ENCODE measurements around the gene TP53TG5.

The TP53TG5 gene

GRCh38 chr20:45337367-45338120 is 40.6 kb downstream of the TP53TG5 start:
- Mint-ChIP-seq H3K9me3 (no peaks in the 10 kb centered on the region), H3K27ac (ENCODE audit: low read depth) (no peak overlapping the region), H3K4me1 (no peaks in the 10 kb centered on the region), H3K27me3 (no peaks in the 10 kb centered on the region), H3K4me3 (no peak overlapping the region), H3K36me3 (ENCODE audit: insufficient read depth) (no peaks in the 10 kb centered on the region)
- ATAC-seq (replicated peaks; ENCODE audit: extremely low read depth, poor library complexity, severe bottlenecking) = no peak
- no peak for DNase-seq (ENCODE audit: low spot score in 2 of 2)

- H3K27ac Mint-ChIP-seq (ENCODE audit: low read depth) = no peak overlapping the region
- no peak overlapping the region for H3K4me3 Mint-ChIP-seq
- no peaks in the 10 kb centered on the region for H3K4me1 Mint-ChIP-seq
- no peaks in the 10 kb centered on the region for H3K9me3 Mint-ChIP-seq
- H3K36me3 Mint-ChIP-seq (ENCODE audit: insufficient read depth) = no peaks in the 10 kb centered on the region
- no peak for DNase-seq (ENCODE audit: low spot score in 2 of 2)
- ATAC-seq (replicated peaks; ENCODE audit: extremely low read depth, poor library complexity, severe bottlenecking) = no peak
- H3K27me3 Mint-ChIP-seq = no peaks in the 10 kb centered on the region
Measured at GRCh38 chr20:45336530-45337366, 41.4 kb downstream of the TP53TG5 start.

GRCh38 chr20:45330476-45330875 is 47.6 kb downstream of the TP53TG5 start:
- Mint-ChIP-seq H3K36me3 (ENCODE audit: insufficient read depth) (no peaks in the 10 kb centered on the region), H3K9me3 (no peaks in the 10 kb centered on the region), H3K4me3 (no peak overlapping the region), H3K4me1 (no peaks in the 10 kb centered on the region), H3K27me3 (no peaks in the 10 kb centered on the region), H3K27ac (ENCODE audit: low read depth) (no peak overlapping the region)
- DNase-seq (ENCODE audit: low spot score in 2 of 2) (no peak), ATAC-seq (replicated peaks; ENCODE audit: extremely low read depth, poor library complexity, severe bottlenecking) (no peak)

- DNase-seq (ENCODE audit: low spot score in 2 of 2) = no peak
- Mint-ChIP-seq H3K27ac (ENCODE audit: low read depth) (no peak overlapping the region), H3K36me3 (ENCODE audit: insufficient read depth) (no peaks in the 10 kb centered on the region)
Measured at GRCh38 chr20:45329497-45330319, 48.4 kb downstream of the TP53TG5 start.

GRCh38 chr20:45328451-45328850 is 49.7 kb downstream of the TP53TG5 start:
- no peak for DNase-seq (ENCODE audit: low spot score in 2 of 2)
- Mint-ChIP-seq H3K4me3 (no peak overlapping the region), H3K4me1 (no peaks in the 10 kb centered on the region), H3K27ac (ENCODE audit: low read depth) (no peak overlapping the region), H3K36me3 (ENCODE audit: insufficient read depth) (no peaks in the 10 kb centered on the region), H3K27me3 (no peaks in the 10 kb centered on the region), H3K9me3 (no peaks in the 10 kb centered on the region)
- ATAC-seq (replicated peaks; ENCODE audit: extremely low read depth, poor library complexity, severe bottlenecking) = no peak

More at GRCh38 chr20:45329497-45330319, 48.4 kb downstream of the TP53TG5 start:
- ATAC-seq (replicated peaks; ENCODE audit: extremely low read depth, poor library complexity, severe bottlenecking) = no peak
- no peak overlapping the region for H3K4me3 Mint-ChIP-seq
- no peaks in the 10 kb centered on the region for H3K9me3 Mint-ChIP-seq
- H3K27me3 Mint-ChIP-seq = no peaks in the 10 kb centered on the region
- no peaks in the 10 kb centered on the region for H3K4me1 Mint-ChIP-seq

- no peaks in the 10 kb centered on the region for H3K27me3 Mint-ChIP-seq
Measured at GRCh38 chr20:45325371-45325770, 52.8 kb downstream of the TP53TG5 start.

GRCh38 chr20:45323731-45324130 is 54.4 kb downstream of the TP53TG5 start:
- peaks cover 16% of the 10 kb centered on the region for H3K4me1 Mint-ChIP-seq
- no peaks in the 10 kb centered on the region for H3K27me3 Mint-ChIP-seq
- H3K9me3 Mint-ChIP-seq = no peaks in the 10 kb centered on the region
- ATAC-seq (replicated peaks; ENCODE audit: extremely low read depth, poor library complexity, severe bottlenecking) (no peak), DNase-seq (ENCODE audit: low spot score in 2 of 2) (no peak)
- no peak overlapping the region for H3K27ac Mint-ChIP-seq (ENCODE audit: low read depth)
- H3K4me3 Mint-ChIP-seq = no peak overlapping the region
- no peaks in the 10 kb centered on the region for H3K36me3 Mint-ChIP-seq (ENCODE audit: insufficient read depth)

More at GRCh38 chr20:45325371-45325770, 52.8 kb downstream of the TP53TG5 start:
- H3K27ac Mint-ChIP-seq (ENCODE audit: low read depth) = no peak overlapping the region
- no peaks in the 10 kb centered on the region for H3K36me3 Mint-ChIP-seq (ENCODE audit: insufficient read depth)
- no peak for DNase-seq (ENCODE audit: low spot score in 2 of 2)
- ATAC-seq (replicated peaks; ENCODE audit: extremely low read depth, poor library complexity, severe bottlenecking) = no peak
- no peaks in the 10 kb centered on the region for H3K9me3 Mint-ChIP-seq
- H3K4me1 Mint-ChIP-seq = peaks cover 8% of the 10 kb centered on the region
- H3K4me3 Mint-ChIP-seq = no peak overlapping the region

- ATAC-seq (replicated peaks; ENCODE audit: extremely low read depth, poor library complexity, severe bottlenecking) = no peak
- Mint-ChIP-seq H3K27me3 (no peaks in the 10 kb centered on the region), H3K27ac (ENCODE audit: low read depth) (no peak overlapping the region), H3K36me3 (ENCODE audit: insufficient read depth) (peaks cover 2% of the 10 kb centered on the region), H3K4me1 (peaks cover 16% of the 10 kb centered on the region), H3K9me3 (no peaks in the 10 kb centered on the region), H3K4me3 (no peak overlapping the region)
- DNase-seq (ENCODE audit: low spot score in 2 of 2) = no peak
Measured at GRCh38 chr20:45322952-45323383, 55.2 kb downstream of the TP53TG5 start.

Measured in central memory CD8-positive, alpha-beta T cell (primary cell).